Fibroblast of skin of left biceps (primary cell): ENCODE results near the gene CDH20.
A peak's percentile ranks its signal among the peaks of the same experiment; 100 is the strongest.

ENCODE experiments used
- DNase-seq, 2 experiments: peaks; one replicate each; pipeline ENCODE4 v3.0.0-alpha.2; 2013; ENCODE audit warnings: low read depth in 2 of 2

The CDH20 gene

DNA sequence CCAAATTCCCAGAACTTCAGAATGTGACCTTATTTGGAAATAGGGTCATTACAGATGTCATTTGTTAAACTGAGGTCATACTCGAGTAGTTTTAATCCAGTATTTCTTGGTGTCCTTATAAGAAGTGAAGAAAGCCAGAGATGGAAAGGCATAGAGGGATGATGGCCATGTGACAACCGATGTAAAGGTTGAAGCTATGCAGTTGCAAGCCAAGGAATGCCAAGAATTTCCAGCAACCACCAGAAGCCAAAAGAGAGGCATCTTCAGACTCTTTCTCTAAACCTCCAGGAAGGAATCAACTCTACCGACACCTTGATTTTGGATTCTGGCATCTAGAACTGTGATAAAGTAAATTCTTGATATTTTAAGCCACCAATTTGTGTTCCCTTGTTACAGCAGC, 242.2 kb downstream of the CDH20 start:
- no peak for DNase-seq

- no peak for DNase-seq
Measured at GRCh38 chr18:61578846-61579245, 245.6 kb downstream of the CDH20 start.

- no peak for DNase-seq
Measured at GRCh38 chr18:61579581-61579980, 246.4 kb downstream of the CDH20 start.

DNA sequence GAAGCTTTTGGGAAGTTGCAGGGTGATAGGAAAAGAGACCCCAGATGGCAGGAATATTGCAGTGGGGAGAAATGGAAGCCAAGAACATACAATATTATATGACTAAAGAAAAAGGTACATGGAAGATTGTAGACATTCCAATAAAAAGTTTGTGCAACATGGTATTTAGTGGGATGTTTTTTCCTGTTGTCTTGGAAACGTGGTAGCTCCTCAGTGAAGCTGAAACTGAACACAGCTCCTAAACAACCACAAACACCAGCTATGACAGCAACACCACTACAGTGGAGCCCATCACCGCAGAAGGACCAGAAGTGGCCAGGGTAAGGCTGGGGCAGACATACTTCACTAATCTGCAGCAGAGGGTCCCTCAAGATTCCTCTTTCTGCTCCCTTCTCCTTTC, 246.8 kb downstream of the CDH20 start:
- DNase-seq = no peak

- no peak for DNase-seq
Measured at GRCh38 chr18:61581578-61582201, 248.5 kb downstream of the CDH20 start.

GRCh38 chr18:61582202-61582710, 249.0 kb downstream of the CDH20 start:
- DNase-seq = no peak

- no peak for DNase-seq
Measured at GRCh38 chr18:61583548-61583947, 250.3 kb downstream of the CDH20 start.

- no peak for DNase-seq
Measured at GRCh38 chr18:61587865-61588264, 254.6 kb downstream of the CDH20 start.

DNA sequence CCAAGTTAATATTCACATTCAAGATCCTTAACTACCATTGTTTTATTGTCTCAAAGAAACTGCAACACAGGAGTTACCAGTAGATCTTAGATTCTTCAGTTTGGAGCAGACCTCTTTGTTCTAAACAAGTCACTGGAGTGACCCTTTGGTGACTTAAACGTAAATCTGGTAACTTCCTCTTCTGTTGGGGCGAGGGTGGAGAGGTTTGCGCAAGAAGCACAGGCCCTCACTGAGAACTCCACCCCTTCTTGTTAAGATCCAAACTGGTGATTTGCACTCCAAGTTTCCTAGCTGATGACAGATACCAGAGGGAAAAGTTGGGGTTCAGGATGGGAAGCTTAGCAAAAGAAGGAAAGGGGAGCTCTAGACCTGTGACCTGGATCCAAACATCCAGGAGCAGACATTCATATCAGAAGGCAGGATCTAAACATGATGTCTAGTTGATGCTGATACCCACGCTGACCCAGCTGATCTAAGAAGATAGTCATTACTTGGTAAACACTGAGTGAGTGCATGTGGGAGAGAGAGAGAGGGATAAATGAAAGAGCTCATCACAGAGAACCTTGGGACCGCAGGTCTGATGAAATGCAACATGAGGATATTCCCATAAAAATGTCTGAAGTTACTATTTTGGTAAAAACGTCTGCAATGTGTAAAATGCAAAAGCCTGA, 256.0 kb downstream of the CDH20 start:
- no peak for DNase-seq

DNA sequence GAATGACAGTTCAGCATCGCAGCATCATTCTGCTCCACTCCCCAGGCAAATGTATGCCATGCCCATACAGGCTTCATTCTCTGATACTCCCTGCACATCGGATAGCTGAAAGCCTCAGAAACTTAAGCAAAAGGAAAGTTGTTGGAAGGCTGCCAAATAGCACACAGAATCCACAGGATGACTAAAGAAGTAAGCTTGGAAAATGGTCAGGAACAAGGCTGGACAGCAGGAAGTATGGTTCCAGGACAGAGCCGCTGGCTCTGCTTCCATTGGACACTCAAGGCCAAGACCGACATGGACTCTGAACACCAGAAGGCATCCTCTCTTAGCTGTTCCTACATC, 256.5 kb downstream of the CDH20 start:
- no peak for DNase-seq

DNA sequence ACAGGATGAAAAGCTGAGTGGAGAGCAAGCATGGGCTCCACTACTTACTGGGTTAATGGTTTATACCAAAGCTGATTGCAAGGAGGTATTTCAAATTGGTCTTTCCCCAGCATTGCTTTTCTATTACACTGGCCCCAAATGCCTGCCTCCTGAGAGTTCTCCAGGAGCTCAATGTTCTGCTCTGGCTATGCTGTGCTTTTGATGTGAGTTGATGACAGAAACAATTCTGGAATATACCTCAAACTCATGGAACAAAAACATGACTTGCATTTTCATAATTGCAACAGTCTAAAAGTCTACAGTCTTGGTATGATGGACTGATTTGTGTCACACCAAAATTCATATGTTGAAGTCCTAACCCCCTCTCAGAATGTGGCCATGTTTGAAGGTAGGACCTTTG, 258.0 kb downstream of the CDH20 start:
- no peak for DNase-seq

GRCh38 chr18:61595615-61596251, 262.5 kb downstream of the CDH20 start:
- DNase-seq = peak in 1 of 2 experiments; percentile 66

DNA sequence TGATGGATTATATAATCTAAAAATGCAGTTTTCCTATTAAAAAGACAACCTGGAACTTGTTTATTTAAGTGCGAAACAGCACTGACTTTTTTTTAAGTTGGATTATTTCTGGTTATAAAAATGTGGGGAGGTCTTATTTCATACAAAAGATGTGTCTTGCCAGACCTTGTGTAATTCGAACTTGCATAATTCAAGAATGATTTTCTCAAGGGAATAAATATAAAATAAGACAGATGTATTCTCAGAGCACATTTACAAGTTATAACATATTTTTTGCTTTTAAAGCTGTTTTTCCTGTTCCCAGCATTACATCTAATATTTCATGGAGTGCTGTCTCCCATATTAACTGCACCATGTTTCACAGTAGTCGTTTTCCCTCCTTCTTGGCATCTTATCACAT, 263.1 kb downstream of the CDH20 start:
- peak; percentile 71 to 85 for DNase-seq

DNA sequence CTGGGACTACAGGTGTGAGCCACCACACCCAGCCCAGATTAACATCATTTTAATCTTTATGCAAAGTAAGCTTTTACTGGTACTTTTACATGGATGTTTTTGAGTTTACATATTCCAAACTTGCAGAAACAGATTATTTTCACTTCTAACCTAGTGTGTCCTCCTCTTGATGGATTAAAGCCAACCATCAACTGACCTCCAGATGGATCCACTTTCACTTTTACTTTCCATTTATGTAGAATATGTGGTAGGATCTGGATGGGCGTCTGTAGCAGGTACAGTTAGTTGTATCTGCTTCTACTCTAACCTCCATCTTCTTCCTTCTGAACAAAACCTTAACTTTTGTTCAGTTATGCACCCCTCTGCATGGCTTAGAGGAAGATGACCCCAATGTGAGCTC, 264.1 kb downstream of the CDH20 start:
- DNase-seq = no peak

- DNase-seq = no peak
Measured at GRCh38 chr18:61600422-61600821, 267.2 kb downstream of the CDH20 start.

DNA sequence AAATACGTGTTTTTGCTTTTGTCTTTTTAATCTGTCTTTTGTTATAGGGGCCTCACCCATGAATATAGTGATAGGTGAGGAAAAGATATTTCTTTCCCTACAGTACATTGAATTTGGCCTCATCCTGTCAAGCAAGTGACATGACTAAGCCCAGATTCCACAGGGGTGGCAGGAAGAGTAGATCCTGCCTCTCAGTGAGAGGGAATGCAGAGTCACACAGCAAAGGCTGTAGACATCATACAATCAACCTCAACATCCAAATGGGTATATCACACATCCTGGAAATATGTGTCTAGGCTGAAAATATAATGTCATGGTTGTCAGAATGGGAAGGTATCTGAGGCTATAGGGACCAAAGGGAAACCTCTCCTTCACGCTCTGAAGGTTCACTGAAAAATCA, 269.6 kb downstream of the CDH20 start:
- DNase-seq = no peak
